DMS114 treated with DMSO at 0.1 percent for 48 hours (cell line): ENCODE data around the gene LRRC56.

Source experiments
- DNase-seq: peaks from one replicate; lab custom pipeline; 2025; ENCODE audit not compliant: unreplicated experiment; lab: John Stamatoyannopoulos, UW

Gene LRRC56, protein sequence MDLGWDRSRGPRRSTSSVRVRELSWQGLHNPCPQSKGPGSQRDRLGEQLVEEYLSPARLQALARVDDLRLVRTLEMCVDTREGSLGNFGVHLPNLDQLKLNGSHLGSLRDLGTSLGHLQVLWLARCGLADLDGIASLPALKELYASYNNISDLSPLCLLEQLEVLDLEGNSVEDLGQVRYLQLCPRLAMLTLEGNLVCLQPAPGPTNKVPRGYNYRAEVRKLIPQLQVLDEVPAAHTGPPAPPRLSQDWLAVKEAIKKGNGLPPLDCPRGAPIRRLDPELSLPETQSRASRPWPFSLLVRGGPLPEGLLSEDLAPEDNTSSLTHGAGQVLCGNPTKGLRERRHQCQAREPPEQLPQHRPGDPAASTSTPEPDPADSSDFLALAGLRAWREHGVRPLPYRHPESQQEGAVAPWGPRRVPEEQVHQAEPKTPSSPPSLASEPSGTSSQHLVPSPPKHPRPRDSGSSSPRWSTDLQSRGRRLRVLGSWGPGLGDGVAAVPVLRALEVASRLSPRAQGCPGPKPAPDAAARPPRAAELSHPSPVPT

DNA sequence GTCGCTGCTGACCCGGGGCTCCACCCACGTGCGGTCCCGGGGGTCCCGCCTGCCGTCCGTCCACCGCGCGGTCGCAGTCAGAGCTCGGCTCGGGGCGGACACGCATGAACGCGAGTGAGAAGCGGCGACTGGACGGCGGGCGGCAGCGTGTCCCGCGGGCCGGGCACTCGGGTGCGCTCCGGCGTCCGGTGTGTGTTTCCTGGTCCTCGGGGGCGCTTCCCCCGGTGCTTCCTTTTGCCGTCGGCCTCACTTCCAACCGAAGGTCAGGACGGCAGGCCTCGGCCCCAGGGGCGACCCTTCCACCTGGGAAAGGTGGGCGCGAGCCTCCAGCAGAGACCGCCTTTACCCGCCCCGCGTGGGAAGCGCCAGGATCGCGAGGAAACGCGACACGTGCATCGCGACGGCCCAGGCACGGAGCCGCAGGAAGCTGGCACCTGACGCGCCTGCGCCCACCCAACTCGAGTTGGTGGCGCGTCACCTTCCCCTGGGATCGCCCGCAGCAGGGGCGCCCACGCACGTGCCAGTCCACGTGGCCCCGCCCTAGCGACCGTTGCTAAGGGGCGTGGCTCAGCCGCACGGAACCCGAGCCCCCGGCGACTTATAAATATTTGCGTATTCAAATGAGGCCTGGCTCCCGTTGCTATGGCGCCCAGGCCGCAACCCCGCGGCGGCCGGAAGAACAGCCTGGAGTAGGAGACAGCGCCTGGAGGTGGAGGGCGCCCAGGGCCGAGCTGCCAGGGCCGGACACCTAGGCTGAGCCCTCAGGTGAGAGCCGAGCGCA is at the start of gene LRRC56:
TSS of gene LRRC56 (plus strand) at position 687 of the 781 bp plus-strand sequence. CDS start 3,158 bp downstream, outside the sequence.
- no peak for DNase-seq

DNA sequence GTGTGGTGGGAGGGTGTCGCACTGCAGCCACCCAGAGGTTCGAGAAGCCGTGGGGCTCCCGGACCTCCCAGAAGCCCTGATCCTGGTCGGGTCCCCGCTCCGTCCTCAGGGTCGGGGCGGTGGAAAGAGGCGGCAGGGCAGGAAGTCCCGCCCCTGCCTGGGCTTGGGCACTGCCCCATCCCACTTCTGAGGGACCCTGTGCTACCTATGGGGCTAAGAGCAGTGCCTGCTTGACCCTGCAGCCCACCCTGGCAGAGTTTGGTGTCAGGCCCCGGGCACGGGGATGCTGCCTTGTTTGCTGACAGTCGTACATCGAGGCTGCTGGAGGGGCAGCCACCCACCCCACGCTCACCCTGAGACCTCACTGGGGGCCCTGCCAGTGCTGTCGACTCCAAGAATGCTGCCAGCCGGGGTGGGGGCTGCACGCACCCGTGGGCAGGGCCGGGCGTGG is 49.7 kb upstream of the LRRC56 start:
- no peak for DNase-seq

DNA sequence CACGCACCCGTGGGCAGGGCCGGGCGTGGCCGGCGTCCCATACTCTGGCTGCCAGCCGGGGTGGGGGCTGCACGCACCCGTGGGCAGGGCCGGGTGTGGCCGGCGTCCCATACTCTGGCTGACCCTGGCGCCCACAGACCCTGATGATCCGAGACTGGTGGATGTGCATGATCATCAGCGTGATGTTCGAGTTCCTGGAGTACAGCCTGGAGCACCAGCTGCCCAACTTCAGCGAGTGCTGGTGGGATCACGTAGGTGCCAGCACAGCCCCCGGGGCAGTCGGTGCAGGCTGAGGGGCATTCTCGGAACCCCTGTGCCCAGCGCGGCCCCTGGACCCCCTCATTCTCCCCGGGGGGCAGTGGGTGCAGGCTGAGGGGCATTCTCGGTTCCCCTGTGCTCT is 49.3 kb upstream of the LRRC56 start:
- no peak for DNase-seq

DNA sequence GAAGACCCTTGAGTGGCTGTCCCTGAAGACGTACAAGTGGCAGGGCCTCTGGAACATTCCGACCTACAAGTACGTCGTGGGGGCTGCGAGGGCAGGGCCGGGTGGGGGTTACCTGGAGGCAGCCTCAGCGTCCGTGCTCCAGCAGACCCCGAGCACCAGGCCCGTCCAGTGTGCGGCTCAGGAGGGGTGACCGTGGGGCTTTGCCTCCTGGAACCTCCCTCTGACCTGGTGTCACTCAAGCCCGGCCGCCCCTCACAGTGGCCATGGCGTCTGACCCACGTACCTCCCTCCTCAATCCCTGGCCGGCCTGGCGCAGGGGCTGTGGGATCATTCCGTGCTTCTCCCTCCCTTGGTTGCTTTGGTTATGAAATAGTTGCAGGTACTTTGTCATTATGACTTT is 48.7 kb upstream of the LRRC56 start:
- no peak for DNase-seq

DNA sequence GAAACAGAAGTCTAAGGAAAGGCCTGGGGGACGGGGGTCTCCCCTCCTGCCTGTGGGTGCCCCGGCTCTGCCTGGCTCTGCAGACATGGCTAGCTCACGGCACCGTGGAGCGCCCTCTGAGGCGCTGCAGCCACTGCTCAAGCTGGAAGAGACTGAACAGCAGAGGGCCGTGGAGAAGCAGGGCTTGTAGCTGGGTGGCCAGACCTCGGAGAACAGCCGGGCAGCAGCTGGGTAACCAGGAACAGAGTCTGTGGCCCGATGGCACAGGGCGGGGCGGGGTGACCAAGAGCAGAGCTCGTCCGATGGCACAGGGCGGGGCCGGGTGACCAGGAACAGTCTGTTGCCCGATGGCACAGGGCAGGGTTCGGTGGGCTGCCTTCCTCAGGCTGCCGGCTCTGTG is 48.3 kb upstream of the LRRC56 start:
- DNase-seq = no peak

DNA sequence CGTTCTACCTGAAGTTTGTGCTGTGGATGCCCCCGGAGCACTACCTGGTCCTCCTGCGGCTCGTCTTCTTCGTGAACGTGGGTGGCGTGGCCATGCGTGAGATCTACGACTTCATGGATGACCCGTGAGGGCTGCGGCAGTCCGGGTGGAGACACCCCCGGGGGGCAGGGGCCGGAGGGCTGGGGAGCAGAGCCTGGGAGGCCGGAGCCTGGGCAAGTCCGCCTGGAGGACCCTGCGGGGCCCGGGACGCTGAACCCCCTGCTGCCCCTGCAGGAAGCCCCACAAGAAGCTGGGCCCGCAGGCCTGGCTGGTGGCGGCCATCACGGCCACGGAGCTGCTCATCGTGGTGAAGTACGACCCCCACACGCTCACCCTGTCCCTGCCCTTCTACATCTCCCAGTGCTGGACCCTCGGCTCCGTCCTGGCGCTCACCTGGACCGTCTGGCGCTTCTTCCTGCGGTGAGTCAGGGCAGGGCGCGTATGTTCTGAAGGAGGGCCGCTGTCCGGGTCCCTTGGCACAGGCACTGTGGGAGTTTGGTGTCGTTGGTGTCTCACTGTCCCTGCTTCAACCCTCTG is 47.6 kb upstream of the LRRC56 start:
- no peak for DNase-seq

DNA sequence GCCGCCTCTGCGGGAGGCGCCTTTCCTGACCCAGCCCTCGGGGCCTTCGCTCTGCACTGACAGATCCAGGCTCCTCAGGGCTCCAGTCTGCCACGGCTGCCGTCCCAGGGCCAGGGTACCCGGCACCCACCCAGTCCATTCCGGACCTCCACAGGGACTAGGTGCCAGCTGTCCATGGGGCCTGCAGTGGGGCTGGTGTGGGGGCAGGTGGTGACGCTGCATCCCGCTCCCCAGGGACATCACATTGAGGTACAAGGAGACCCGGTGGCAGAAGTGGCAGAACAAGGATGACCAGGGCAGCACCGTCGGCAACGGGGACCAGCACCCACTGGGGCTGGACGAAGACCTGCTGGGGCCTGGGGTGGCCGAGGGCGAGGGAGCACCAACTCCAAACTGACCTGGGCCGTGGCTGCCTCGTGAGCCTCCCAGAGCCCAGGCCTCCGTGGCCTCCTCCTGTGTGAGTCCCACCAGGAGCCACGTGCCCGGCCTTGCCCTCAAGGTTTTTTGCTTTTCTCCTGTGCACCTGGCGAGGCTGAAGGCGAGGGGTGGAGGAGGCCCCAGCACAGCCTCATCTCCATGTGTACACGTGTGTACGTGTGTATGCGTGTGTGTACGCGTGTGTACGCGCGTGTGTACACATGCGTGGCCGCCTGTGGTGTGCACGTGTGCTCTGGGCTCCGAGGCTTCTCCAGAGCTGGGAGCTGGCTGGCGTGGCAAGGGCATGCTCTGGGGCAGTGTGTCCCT is 47.0 kb upstream of the LRRC56 start:
- no peak for DNase-seq

DNA sequence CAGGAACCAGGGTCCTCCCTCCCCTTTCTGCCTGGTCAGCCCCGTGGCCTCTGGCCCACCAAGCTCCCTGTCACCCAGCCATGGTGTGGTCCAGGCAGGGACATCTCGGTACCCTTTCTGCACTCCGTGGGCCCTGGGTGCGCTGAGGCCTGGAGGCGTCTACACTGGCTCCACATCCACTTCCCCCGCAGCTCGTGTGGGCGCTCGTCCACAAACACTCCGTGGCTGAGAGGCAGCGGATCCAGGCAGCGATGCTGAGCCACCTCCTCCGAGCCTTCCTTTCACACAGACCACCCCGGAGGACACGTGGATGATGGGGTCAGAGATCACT is 46.4 kb upstream of the LRRC56 start:
- no peak for DNase-seq

DNA sequence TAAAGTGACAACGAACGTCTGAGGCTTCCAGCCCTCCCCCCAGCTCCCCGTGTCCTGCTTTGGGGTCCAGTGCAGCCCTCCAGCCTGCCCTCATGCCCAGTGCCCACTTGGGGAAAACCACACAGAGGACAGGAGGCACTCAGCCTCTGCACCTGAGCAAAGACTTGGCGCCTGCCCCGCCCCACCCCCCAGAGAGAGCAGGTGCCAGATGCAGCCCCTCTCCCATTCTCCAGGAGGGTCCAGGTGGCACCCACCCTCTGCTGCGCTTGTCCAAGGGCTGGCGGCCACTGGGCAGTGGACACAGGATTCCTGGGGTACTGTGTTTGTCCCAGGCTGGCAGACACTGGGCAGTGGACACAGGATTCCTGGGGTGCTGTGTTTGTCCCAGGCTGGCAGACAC is 46.0 kb upstream of the LRRC56 start:
- DNase-seq = no peak

DNA sequence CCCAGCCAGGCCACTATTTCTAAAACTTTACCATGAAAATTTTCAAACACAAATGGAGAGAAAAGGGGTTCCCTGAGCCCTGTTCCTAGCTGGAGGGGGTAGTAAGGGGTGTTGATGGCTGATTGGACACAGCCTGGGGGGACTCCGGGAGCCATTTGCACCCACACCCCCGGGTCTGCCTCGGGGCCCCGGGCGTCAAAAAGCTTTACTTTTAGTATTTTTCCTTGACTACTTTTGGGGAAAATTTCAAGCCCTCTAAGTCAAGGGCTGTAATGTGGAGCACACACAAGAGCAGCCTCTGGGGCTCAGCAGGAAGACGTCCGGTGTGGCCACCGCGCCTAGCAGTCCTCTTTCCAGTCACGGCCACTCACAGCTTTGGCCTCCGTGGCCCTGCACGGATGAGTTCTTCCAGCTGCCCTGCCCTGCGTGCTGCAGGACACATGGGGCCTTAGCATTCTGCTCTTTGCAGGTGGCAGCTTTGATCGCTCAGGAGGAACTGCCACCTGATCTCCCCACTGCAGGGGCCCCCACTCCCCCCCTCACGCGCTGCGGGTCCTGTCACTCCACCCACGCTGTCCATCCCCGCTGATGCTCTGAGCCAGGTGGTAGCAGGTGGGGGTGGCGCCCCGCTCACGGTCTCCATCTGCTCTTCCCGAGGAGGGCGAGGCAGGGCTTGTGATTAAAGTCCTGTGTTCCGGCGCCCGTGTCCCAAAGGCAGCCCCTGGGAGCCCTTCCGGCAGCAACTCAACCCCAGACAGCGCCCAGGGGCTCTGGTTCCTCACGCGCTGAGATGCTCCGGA is 44.7 kb upstream of the LRRC56 start:
- DNase-seq = no peak

DNA sequence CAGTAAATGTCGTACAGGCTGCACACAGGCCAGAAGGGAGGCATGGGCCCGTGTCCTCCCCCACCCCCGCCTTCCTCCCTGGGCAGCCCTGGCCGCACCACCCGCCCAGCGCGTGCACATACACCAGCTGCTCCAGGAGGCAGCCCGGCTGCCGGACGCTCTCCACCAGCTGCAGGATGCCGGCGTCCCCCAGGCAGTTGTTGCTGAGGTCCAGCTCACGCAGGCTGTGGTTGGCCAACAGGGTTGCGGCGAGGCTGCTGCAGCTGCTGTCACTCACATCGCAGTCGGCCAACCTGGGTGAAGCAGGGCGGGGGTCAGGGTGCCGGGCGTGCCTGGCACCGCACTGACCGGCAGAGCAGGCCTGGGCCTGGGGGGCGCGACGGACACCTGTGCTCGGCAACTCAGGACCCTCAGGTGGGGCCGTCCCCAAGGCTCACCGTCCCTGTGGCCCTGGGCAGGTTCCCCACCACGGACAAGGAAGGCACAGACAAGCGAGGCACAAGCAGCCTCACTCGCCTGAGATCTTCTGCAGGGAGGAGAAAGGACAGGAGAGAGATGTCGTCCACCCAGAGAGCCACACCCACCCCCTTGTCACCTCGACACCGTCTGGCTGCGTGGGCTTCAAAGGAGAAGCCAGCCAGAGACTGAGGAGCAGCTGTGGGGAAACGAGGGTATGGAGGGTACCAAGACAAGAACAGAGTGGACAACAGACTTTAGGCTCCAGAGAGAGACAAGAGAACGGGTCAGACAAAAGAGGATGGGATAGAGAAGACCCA is 42.4 kb upstream of the LRRC56 start:
- DNase-seq = no peak

DNA sequence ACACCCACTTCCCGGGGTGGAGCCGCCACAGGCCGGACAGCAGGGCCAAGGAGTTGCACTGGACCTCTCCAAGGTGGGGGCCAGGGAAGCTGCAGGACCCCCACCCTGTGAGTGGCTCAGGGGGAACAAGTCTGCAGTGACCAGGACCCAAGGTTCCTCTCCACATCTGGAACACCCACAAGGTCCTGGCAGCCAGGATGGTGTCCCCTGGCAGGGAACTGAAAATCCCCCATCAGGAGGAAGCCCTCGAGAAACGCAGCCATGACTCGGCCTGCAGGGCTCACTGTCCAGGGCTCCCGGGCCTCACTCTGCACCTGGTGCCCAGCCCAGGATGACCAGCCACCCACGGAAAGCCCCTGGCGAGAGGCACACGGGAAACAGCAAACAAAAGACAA is 41.8 kb upstream of the LRRC56 start:
- DNase-seq = no peak

DNA sequence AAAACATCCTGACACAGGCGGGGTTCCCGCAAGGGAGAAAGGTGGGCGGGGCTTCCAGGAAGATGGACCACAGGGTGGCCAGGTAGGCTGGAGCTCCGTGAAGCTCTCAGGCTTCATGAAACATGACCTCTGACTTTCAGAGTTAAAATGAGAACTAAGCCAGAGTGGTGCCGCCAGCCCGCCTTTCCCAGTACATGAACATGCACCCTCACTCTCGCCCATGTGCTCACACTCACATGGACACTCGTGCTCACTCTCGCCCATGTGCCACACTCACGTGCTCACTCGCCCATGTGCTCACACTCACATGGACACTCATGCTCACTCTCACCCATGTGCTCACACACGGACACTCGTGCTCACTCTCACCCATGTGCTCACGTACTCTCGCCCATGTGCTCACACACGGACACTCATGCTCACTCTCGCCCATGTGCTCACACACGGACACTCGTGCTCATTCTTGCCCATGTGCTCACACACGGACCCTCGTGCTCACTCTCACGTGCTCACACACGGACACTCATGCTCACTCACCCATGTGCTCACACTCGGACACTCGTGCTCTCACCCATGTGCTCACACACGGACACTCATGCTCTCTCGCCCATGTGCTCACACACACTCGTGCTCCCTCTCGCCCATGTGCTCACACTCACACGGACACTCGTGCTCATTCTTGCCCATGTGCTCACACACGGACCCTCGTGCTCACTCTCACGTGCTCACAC is 40.3 kb upstream of the LRRC56 start:
- no peak for DNase-seq

DNA sequence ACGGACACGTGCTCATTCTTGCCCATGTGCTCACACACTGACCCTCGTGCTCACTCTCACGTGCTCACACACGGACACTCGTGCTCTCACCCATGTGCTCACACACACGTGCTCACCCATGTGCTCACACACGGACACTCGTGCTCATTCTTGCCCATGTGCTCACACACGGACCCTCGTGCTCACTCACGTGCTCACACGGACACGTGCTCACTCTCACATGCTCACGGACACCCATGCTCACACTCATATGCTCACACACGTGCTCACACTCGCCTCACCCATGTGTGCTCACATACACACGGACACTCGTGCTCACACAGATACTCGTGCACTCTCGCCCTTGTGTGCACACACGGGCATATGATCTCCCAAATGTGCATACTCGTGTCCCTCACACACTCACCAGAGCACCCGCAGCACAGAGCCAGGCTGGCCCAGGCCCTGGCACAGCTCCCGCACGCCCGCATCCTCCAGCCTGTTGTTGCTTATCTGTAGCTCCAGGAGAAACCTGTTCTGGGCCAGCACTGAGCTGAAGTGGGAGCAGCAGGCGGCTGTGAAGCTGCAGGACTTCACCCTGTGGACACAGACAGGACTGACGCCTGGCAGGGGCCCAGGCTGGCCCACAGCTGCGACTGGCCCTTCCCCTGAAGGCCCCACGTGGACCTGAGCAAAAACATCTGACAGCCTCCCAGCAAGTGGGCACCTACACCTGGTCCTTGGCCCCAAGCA is 39.6 kb upstream of the LRRC56 start:
- DNase-seq = no peak

DNA sequence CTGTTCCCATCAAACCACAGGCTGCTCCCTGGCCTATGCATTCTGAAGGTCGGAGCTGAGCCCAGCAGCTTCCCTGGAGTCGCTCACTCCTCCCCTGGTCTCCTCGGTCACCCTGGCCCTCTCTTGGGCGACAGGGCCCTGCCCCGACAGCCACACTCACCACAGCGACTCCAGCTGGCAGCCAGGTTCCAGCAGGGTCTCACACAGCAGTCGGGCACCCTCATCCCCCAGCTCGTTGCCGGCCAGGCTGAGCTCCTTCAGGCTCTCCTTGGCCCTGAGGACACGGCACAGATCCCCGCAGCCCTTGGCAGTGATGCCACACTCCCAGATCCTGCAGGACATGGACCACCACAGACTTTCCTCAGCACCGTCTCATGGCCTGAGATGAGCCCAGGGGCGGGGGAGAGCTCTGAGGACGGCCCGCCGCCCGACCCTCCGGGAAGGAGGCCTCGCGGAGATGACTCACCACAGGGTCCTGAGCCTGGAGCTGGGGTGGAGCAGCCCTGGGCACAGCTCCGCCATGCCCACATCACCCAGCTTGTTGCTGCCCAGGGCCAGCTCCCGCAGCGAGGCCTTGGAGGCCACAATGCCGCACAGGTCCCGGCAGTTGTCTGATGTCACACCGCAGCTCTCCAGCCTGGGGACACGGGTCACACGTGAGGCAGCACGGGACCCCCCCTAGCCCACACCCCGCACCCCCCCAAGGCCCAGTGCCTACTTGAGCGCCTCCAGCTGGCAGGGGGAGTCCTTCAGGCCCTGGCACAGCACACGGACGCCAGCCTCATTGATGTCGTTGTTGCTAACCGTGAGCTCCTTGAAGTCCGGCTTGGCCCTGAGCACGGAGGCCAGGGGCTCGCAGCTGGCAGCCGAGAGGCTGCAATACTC is 38.8 kb upstream of the LRRC56 start:
- DNase-seq = no peak

DNA sequence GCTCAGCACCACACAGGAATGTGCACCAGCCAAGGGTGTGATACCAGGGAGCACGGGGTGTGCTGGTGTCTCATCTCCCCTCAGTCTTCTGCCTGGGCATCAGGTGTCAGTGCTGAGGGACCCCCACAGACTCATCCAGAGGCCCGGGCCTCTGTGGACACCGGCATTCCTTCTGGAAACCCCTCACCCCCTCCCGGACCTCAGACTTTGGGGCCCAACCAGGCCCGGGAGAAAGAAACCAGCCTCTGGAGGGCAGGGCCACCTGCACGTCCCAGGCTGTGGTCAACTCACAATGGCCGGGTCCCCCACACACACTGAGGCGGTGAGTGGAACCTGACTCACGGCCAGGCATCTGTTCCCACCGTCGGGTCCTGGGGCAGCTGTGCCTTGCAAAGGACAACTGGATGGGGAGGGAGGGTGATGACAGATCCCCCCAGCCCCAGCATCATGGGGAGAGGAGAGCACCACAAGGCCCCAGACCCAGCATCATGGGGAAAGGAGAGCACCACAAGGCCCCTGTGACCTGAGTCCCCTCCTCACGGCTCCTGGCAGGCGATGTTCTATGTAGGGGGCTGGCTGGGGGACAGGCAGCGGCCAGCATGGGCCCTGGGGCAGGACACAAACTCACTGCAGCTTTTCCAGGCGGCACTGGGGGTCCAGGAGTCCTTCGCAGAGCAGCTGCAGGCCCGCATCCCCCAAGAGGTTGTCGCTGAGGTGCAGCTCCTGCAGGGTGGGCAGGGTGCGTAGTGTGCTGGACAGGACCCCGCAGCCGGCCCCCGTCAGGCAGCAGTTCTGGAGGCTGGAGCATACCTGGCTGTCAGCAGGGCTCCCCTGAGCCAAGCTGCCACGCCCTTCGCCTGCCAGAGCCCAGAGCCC is 37.9 kb upstream of the LRRC56 start:
- no peak for DNase-seq
